Lower leg skin (tissue), 3 donors: ENCODE results near the gene KCNJ11.

Experiments used
- CTCF ChIP-seq, 3 donors: fragments of 450-650 bp; IDR thresholded peaks; one replicate each; pipeline ENCODE4 v1.5.1; 2016; ENCODE audit warnings: antibody characterized with exemption in 3 of 3, mild to moderate bottlenecking in 3 of 3, moderate library complexity in 2 of 3
- POLR2A ChIP-seq, 2 donors: fragments of 450-650 bp; IDR thresholded peaks; one replicate each; pipeline ENCODE4 v1.6.1; 2016 to 2017; ENCODE audit warnings: antibody characterized with exemption in 2 of 2, mild to moderate bottlenecking in 1 of 2, moderate library complexity in 1 of 2

DNA sequence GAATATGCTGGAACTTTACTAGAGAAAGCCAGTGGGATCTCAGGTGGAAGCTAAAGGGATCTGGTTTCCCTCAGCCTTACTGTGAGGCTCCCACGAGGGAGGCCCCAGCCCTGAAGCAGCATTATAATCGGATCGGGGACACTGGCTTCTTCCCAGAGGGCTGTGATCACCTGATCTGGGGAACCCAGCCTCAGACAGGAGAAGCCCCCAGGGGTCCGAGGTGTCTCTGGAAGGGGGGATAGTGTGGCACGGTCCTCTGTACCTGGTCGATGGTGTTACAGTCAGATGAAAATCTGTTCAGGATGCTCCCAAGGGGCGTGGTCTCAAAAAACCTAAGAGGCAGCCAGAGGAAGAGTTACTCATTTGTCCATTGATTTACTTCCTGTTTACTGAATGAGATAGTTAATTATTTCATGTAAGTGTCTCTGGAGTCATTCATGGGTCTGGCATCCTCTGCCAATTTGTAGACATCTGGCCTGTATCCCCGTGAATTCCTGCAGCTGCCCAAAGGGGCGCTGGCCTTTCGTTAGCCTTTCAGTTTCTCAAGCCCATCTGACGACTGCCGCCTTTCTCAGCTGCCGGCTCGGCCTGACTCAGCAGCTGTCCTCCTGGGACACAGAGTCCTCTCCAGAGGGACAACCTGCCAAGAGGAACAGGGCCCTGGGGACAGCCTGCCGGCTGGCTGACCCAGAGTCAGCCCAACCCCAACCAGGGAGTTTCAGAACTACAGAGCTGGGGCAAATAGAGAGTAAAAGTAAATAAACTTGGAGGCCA lies 17.0 kb upstream of the KCNJ11 start:
- TF ChIP-seq CTCF (IDR thresholded peaks at IDR 0.05) (no peak), POLR2A (IDR thresholded peaks at IDR 0.05) (no peak)
